ENCODE measurements around the gene STX8.

GRCh38 chr17:9274973-9275372, 300.6 kb downstream of the STX8 start:
- TF ChIP-seq CTCF (IDR thresholded peaks at IDR 0.05; ENCODE audit: borderline replicate concordance, extremely low read depth, low read length, poor library complexity, severe bottlenecking) = no peak
- no peak for TF ChIP-seq EZH2 (IDR thresholded peaks at IDR 0.05; ENCODE audit: borderline replicate concordance, low read depth, low read length, severe bottlenecking)

All from DND-41 (cell line).